Ishikawa (cell line): ENCODE measurements around the gene TSNAX.

ENCODE experiments used
- TEAD4 ChIP-seq: IDR thresholded peaks from 2 replicates; pipeline ENCODE4 v1.6.1; 2012
- TF ChIP-seq, protein P1 (sequence below): IDR thresholded peaks from 2 replicates; pipeline ENCODE4 v1.6.1; 2012

DNA sequence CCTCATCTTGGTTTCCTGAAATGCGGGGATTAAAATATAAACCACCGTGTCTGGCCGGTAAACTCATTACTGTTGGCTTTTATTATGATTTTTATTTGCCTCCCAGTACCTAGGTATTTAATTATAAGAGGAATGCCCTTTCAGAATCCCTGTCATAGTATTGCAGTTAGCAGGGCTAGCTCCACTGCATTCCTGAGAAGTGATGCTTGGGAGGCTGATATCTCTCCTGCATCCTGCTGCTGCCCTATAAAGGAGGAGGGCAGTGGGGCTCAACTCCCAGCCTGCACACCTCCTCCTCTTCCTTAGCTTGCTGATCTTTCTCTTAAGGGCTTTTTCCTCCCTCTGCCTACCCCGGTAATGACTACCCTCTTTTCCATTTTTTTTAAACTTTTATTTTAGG is 78.2 kb downstream of the TSNAX start:
- no peak for TF ChIP-seq TEAD4
- TF ChIP-seq, protein P1, sequence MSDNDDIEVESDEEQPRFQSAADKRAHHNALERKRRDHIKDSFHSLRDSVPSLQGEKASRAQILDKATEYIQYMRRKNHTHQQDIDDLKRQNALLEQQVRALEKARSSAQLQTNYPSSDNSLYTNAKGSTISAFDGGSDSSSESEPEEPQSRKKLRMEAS: no peak
